ENCODE results near the gene FOXA2. TPM values are rescaled to one million over a fixed set of nuclear protein-coding genes. Genes with fewer than 3 reads are reported as not detected.

Gene FOXA2
- total RNA-seq, 4 donors from 2014 or later, result 1.5 to 15.5 (median 4.7) TPM

DNA sequence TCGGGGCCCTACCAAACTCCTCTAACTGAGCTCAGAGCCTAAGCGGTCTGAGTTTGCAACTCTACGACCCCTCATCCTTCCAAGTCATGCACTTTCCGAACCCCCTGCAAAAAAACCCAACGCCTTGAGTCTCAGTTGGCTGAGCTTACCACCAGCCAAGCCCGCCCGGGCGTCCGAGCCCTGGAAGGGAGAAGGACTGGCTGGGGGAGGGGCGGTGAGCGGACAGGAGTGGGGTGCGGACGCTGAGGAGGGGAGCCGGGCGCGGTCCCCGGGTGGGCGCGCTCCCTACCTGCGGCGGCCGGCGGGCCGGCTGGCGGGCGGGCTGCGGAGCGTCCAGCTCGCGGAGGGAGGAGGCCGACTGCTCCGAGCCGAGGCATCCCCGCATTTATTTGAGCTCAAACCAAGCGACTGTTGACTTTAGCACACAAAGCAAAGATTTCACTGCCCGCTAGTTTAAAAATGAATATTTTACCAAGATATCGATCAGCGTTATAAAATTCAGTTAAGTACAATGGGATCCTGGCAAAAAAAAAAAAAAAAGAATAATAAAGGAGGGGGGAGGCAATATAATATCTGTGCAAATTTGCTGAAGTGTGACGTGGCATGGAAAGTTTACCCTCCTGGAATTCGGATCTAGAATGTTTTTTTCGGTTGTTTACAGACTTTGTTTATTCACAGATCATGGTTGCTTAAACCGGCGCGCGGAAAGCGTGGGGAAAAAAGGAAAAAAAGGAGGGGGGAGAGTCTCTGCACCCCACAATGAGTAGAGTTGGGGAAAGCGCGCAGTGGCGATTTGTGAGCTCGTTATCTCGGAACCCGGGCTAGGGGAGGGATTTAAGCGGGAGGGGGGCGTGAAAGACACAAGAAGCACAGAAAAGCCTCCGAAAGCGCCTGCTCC is 5.9 kb downstream of the FOXA2 start:
- Histone ChIP-seq H3K4me1 (peaks cover 16 to 29% of the 10 kb centered on the region in 2 donors), H3K9me3 (no peaks in the 10 kb centered on the region), H3K4me3 (replicated peaks in 1 of 3) (peak overlapping the region in 1 of 3 donors; percentile 19), H3K36me3 (no peaks in the 10 kb centered on the region), H3K27ac (no peak overlapping the region), H3K27me3 (peaks cover 30% of the 10 kb centered on the region)
- DNase-seq, result peak in 1 of 2 donors; percentile 18
- TF ChIP-seq, protein P1, sequence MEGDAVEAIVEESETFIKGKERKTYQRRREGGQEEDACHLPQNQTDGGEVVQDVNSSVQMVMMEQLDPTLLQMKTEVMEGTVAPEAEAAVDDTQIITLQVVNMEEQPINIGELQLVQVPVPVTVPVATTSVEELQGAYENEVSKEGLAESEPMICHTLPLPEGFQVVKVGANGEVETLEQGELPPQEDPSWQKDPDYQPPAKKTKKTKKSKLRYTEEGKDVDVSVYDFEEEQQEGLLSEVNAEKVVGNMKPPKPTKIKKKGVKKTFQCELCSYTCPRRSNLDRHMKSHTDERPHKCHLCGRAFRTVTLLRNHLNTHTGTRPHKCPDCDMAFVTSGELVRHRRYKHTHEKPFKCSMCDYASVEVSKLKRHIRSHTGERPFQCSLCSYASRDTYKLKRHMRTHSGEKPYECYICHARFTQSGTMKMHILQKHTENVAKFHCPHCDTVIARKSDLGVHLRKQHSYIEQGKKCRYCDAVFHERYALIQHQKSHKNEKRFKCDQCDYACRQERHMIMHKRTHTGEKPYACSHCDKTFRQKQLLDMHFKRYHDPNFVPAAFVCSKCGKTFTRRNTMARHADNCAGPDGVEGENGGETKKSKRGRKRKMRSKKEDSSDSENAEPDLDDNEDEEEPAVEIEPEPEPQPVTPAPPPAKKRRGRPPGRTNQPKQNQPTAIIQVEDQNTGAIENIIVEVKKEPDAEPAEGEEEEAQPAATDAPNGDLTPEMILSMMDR (IDR thresholded peaks at IDR 0.05), result no peak
- TF ChIP-seq POLR2A (IDR thresholded peaks at IDR 0.05), result no peak
- 3 to 8% methylated on average over 31 to 52 of the region's 56 CpGs for WGBS, 2 donors
- intact Hi-C loops (cut with DNase I), result no loop called here

DNA sequence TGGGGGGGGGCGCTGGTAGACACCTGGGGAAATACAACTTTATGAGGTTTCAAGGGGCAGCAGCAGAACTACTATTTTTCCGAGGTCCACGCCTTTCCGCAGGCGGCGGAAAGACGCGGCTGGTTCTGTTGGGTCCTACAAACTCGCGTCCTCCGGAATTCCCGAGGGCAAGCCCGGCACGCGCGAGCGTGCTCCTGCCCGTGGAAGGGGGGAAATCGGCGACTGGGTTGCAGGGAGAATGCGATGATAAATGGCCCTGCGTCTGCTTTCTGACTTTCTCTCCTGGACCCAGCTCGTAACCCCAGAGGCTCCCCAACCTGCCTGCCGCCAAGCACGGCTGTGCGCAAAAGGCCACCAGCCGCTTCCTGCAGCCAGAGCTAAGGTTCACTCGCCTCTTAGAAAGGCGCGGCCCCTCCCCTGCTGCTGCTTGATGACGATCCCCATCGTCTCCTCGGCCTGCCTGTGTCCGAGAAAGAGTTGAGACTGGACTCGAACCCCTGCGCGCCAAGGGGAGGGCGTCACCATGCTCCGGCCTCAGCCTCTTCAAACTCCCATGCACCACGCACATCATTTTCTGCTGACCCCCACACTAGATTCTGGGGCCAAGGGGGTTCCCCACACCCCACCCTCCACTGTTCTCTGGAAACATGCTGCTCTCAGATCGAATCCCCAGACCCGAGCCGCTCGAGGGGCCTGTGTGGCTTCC is 6.7 kb downstream of the FOXA2 start:
- no peaks in the 10 kb centered on the region for H3K36me3 ChIP-seq
- intact Hi-C loops (cut with DNase I), result no loop called here
- no peaks in the 10 kb centered on the region for H3K9me3 ChIP-seq
- TF ChIP-seq, protein P1 (IDR thresholded peaks at IDR 0.05), result no peak
- no peak for TF ChIP-seq POLR2A (IDR thresholded peaks at IDR 0.05)
- H3K27ac ChIP-seq, result no peak overlapping the region
- WGBS, 2 donors, result 4% methylated on average over 42 to 44 of the region's 44 CpGs
- peak overlapping the region in 1 of 3 donors; percentile 19 for H3K4me3 ChIP-seq (replicated peaks in 1 of 3)
- peaks cover 16 to 21% of the 10 kb centered on the region in 2 donors for H3K4me1 ChIP-seq
- H3K27me3 ChIP-seq, result peaks cover 33% of the 10 kb centered on the region
- DNase-seq, result no peak

DNA sequence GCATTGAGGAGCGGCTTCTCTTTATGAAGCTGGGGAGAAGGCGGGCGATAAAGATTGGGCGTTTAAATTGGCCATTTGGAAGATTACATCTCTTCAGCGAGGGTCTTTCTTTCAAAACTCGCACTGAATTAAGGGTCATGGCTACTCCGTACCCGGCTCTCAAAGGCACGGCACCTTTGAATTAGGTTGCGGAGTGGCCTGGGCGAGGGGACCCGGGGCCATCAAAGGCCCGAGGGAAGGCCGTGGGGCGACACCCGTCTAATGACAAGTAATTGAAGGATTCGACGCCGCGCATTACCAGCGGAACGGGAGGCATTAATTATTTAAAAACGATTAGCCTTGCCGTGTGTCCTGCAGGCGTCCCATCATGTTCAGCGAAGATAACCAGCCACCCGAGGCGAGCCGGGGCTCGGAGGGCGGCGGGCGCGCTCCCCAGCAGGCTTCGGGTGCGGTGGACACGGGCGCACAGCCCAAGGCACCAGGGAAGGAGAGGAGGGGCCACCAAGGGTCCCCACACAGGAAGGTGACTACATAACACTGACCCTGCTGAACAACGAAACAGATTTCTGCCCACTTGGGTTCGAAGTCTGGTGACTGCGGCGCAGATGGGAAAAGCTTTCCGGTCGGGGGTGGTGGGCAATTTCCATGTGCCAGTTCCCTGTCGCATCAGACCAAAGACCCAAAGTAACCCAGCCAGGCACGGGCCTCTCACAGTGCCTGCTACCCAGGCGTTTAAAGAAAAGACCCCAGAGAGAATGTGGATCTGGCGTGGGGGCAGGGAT is 7.4 kb downstream of the FOXA2 start:
- Histone ChIP-seq H3K27me3 (peaks cover 33% of the 10 kb centered on the region), H3K36me3 (no peaks in the 10 kb centered on the region), H3K4me3 (replicated peaks in 1 of 3) (no peak overlapping the region), H3K9me3 (no peaks in the 10 kb centered on the region), H3K4me1 (peaks cover 16 to 21% of the 10 kb centered on the region in 2 donors), H3K27ac (no peak overlapping the region)
- WGBS, 2 donors, result 10 to 12% methylated on average over 22 to 46 of the region's 48 CpGs
- no peak for DNase-seq
- no peak for TF ChIP-seq POLR2A (IDR thresholded peaks at IDR 0.05)
- TF ChIP-seq, protein P1 (IDR thresholded peaks at IDR 0.05), result no peak
- intact Hi-C loops (cut with DNase I), result no loop called here

DNA sequence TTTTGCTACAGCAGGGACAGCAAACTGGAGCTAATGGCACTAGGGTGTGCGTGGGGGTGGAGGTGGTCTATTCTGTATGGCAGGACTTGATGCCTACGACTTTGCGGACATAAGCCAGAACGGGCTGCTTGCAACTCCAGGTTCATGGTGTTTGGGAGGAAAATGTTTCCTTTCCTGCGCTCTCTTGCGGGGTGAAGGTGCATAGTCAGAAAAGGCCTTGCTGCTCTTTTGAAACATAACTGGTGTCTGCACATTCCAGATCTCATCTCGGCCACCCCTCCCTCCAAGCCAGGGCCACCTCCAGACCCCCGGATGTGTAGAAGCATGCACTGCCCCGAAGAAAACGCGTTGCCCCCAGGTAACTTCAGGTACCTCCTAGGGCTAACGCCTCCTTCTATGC is 8.1 kb downstream of the FOXA2 start:
- intact Hi-C loops (cut with DNase I), result no loop called here
- Histone ChIP-seq H3K4me1 (peaks cover 16 to 21% of the 10 kb centered on the region in 2 donors), H3K9me3 (no peaks in the 10 kb centered on the region), H3K4me3 (replicated peaks in 1 of 3) (no peak overlapping the region), H3K27ac (no peak overlapping the region), H3K36me3 (no peaks in the 10 kb centered on the region), H3K27me3 (peaks cover 33% of the 10 kb centered on the region)
- TF ChIP-seq POLR2A (IDR thresholded peaks at IDR 0.05), result no peak
- TF ChIP-seq, protein P1 (IDR thresholded peaks at IDR 0.05), result no peak
- 43 to 45% methylated on average over 12 of the region's 12 CpGs for whole genome bisulfite sequencing, 2 donors
- DNase-seq, result no peak

Measured in thyroid gland (tissue), 4 donors.